ENCODE data around the gene POLR3E.

Gene POLR3E

DNA sequence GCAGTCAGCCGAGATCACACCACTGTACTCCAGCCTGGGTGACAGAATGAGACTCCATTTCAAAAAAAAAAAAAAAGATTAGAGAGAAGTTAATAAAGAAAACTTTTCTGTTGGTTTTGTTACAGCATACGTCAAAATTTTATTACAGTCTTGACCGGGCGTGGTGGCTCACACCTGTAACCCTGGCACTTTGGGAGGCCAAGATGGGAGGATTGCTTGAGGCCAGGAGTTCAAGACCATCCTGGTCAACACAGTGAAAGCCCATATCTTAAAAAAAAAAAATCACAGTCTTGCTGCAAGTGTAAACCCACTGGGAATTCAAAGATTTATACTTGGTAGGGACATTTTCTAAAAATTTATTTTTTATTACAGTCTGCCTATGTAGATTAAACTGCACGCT lies 6.2 kb upstream of the POLR3E start:
- H3K79me2 ChIP-seq (ENCODE audit: insufficient read depth, low read length): no peaks in the 10 kb centered on the region
- no peaks in the 10 kb centered on the region for H3K27me3 ChIP-seq (ENCODE audit: low read length)
- no peaks in the 10 kb centered on the region for H3K9me2 ChIP-seq (replicated peaks; ENCODE audit: insufficient read depth, low read length)
- no peaks in the 10 kb centered on the region for H3K36me3 ChIP-seq (ENCODE audit: low read length)
- no peaks in the 10 kb centered on the region for H3K9me3 ChIP-seq (ENCODE audit: insufficient read depth, low read length)
- H3K9ac ChIP-seq (ENCODE audit: low read length): no peak overlapping the region
- H3K27ac ChIP-seq (ENCODE audit: low read depth, low read length): no peak overlapping the region
- no peak overlapping the region for H3K4me2 ChIP-seq (ENCODE audit: low read depth, low read length, poor library complexity, severe bottlenecking)
- no peaks in the 10 kb centered on the region for H4K20me1 ChIP-seq (ENCODE audit: low read depth, low read length)
- H2AFZ ChIP-seq (ENCODE audit: low read depth, low read length, severe bottlenecking): no peak overlapping the region
- no peaks in the 10 kb centered on the region for H3F3A ChIP-seq (ENCODE audit: insufficient read depth)
- TF ChIP-seq, protein P1, sequence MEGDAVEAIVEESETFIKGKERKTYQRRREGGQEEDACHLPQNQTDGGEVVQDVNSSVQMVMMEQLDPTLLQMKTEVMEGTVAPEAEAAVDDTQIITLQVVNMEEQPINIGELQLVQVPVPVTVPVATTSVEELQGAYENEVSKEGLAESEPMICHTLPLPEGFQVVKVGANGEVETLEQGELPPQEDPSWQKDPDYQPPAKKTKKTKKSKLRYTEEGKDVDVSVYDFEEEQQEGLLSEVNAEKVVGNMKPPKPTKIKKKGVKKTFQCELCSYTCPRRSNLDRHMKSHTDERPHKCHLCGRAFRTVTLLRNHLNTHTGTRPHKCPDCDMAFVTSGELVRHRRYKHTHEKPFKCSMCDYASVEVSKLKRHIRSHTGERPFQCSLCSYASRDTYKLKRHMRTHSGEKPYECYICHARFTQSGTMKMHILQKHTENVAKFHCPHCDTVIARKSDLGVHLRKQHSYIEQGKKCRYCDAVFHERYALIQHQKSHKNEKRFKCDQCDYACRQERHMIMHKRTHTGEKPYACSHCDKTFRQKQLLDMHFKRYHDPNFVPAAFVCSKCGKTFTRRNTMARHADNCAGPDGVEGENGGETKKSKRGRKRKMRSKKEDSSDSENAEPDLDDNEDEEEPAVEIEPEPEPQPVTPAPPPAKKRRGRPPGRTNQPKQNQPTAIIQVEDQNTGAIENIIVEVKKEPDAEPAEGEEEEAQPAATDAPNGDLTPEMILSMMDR (IDR thresholded peaks at IDR 0.05; ENCODE audit: insufficient read depth, low read length, poor library complexity, severe bottlenecking): no peak
- no peak overlapping the region for H3K4me3 ChIP-seq (ENCODE audit: insufficient read depth, low read length, poor library complexity, severe bottlenecking)

DNA sequence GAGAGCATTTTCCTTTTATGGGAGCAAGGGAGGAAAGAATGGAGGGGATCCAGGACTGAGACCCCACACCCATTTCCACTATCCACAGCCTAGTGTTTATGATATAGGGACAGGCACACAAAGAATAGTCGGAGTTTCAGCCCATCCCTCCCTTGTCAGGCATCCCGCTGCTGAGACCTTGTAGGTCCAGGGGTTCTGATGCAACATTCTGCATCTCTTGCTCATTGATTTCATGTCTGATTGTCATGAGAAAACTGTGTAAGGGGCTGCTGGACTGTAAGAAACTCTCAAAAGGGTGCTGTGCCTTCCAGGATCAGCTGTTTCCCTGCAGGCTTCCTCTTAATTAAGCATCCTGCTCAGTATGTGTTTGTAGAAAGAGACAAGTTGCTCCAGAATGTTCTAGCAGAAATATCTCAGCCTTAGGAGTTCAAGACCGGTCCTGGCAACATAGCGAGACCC lies 5.3 kb upstream of the POLR3E start:
- Histone ChIP-seq H3K27ac (ENCODE audit: low read depth, low read length) (no peak overlapping the region), H3K4me2 (ENCODE audit: low read depth, low read length, poor library complexity, severe bottlenecking) (no peak overlapping the region), H2AFZ (ENCODE audit: low read depth, low read length, severe bottlenecking) (no peak overlapping the region), H3K27me3 (ENCODE audit: low read length) (no peaks in the 10 kb centered on the region), H3F3A (ENCODE audit: insufficient read depth) (no peaks in the 10 kb centered on the region; the same call in 1 of the 2 replicates), H3K79me2 (ENCODE audit: insufficient read depth, low read length) (no peaks in the 10 kb centered on the region), H3K9me3 (ENCODE audit: insufficient read depth, low read length) (no peaks in the 10 kb centered on the region), H3K36me3 (ENCODE audit: low read length) (no peaks in the 10 kb centered on the region), H3K9ac (ENCODE audit: low read length) (no peak overlapping the region), H4K20me1 (ENCODE audit: low read depth, low read length) (no peaks in the 10 kb centered on the region), H3K9me2 (replicated peaks; ENCODE audit: insufficient read depth, low read length) (no peaks in the 10 kb centered on the region), H3K4me3 (ENCODE audit: insufficient read depth, low read length, poor library complexity, severe bottlenecking) (no peak overlapping the region)
- no peak for TF ChIP-seq EZH2phosphoT487 (conservative IDR thresholded peaks at IDR 0.05; ENCODE audit: low read length)
- TF ChIP-seq, protein P1 (IDR thresholded peaks at IDR 0.05; ENCODE audit: insufficient read depth, low read length, poor library complexity, severe bottlenecking): no peak

DNA sequence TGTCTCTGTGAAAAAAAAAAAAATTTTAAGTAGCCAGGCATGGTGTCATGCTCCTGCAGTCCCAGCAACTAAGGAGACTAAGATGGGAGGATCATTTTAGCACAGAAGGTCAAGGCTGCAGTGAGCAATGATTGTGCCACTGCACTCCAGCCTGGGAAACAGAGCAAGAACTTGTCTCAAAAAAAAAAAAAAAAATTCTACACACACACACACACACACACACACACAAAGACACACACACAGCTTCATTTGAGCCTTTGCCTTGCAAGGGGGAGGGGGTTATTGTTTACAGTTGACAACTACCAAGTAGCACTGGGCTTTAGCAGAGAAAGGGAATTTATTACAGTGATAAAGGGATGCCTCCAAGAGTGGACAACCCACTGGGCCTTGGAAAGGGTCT lies 4.9 kb upstream of the POLR3E start:
- no peak overlapping the region for H3K9ac ChIP-seq (ENCODE audit: low read length)
- no peak overlapping the region for H3K4me3 ChIP-seq (ENCODE audit: insufficient read depth, low read length, poor library complexity, severe bottlenecking)
- H3K27me3 ChIP-seq (ENCODE audit: low read length): no peaks in the 10 kb centered on the region
- no peaks in the 10 kb centered on the region for H3K36me3 ChIP-seq (ENCODE audit: low read length)
- H2AFZ ChIP-seq (ENCODE audit: low read depth, low read length, severe bottlenecking): no peak overlapping the region
- TF ChIP-seq, protein P1 (IDR thresholded peaks at IDR 0.05; ENCODE audit: insufficient read depth, low read length, poor library complexity, severe bottlenecking): no peak
- no peak for TF ChIP-seq EZH2phosphoT487 (conservative IDR thresholded peaks at IDR 0.05; ENCODE audit: low read length)
- no peaks in the 10 kb centered on the region; the same call in 1 of the 2 replicates for H3F3A ChIP-seq (ENCODE audit: insufficient read depth)
- H3K4me2 ChIP-seq (ENCODE audit: low read depth, low read length, poor library complexity, severe bottlenecking): no peak overlapping the region
- no peaks in the 10 kb centered on the region for H4K20me1 ChIP-seq (ENCODE audit: low read depth, low read length)
- H3K9me2 ChIP-seq (replicated peaks; ENCODE audit: insufficient read depth, low read length): no peaks in the 10 kb centered on the region
- H3K27ac ChIP-seq (ENCODE audit: low read depth, low read length): no peak overlapping the region
- H3K9me3 ChIP-seq (ENCODE audit: insufficient read depth, low read length): no peaks in the 10 kb centered on the region
- H3K79me2 ChIP-seq (ENCODE audit: insufficient read depth, low read length): peaks cover 1% of the 10 kb centered on the region; the same call in 1 of the 2 replicates

Data from SU-DHL-6 (cell line).